ENCODE data around the gene DCDC1.

DNA sequence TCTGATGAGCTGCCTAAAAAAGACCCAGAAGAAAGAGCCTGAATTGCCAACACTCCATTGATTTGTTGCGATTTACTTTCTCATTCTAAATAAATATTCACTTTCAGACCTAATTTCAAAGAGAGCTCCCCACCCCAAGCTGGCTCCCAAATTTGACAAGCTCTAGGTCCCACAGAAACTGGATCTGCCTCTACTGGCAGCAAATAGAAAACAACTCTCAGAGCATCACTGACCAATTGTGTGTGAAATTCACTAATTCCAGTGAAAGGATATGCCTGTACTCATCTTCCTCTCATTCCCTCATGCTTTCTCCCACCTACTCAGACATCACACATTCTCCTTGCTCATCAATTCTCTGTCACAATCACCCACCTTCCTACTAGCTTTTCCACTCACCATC is 249.1 kb downstream of the DCDC1 start:
- TF ChIP-seq, protein P1, sequence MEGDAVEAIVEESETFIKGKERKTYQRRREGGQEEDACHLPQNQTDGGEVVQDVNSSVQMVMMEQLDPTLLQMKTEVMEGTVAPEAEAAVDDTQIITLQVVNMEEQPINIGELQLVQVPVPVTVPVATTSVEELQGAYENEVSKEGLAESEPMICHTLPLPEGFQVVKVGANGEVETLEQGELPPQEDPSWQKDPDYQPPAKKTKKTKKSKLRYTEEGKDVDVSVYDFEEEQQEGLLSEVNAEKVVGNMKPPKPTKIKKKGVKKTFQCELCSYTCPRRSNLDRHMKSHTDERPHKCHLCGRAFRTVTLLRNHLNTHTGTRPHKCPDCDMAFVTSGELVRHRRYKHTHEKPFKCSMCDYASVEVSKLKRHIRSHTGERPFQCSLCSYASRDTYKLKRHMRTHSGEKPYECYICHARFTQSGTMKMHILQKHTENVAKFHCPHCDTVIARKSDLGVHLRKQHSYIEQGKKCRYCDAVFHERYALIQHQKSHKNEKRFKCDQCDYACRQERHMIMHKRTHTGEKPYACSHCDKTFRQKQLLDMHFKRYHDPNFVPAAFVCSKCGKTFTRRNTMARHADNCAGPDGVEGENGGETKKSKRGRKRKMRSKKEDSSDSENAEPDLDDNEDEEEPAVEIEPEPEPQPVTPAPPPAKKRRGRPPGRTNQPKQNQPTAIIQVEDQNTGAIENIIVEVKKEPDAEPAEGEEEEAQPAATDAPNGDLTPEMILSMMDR (conservative IDR thresholded peaks at IDR 0.05): no peak
- TF ChIP-seq EZH2 (IDR thresholded peaks at IDR 0.05; ENCODE audit: low read depth): no peak
